HCT116 (cell line): ENCODE results near the gene MTMR1.

Experiments used
- CEBPB ChIP-seq: IDR thresholded peaks from 2 replicates; pipeline ENCODE4 v1.6.1; 2012; ENCODE audit warnings: low read depth
- CTCF ChIP-seq, 3 experiments: fragments of 200-600 bp in 1 of 3; sonication (generic) in 1 of 3; IDR thresholded peaks in 2 of 3; conservative IDR thresholded peaks in 1 of 3; 2 replicates each; pipeline ENCODE4 v1.5.1; 2012 to 2017; ENCODE audit warnings: low read depth in 2 of 3, low read length in 2 of 3, antibody characterized with exemption in 1 of 3, borderline replicate concordance in 1 of 3, control low read depth in 1 of 3, mild to moderate bottlenecking in 1 of 3, mixed read lengths in 1 of 3, mixed run types in 1 of 3, moderate library complexity in 1 of 3; ENCODE audit not compliant: insufficient read depth in 1 of 3
- EZH2 ChIP-seq: fragments of 200-600 bp; sonication (generic); IDR thresholded peaks from 2 replicates; pipeline ENCODE4 v1.6.1; 2017; ENCODE audit warnings: antibody characterized with exemption, mixed run types
- POLR2A ChIP-seq: IDR thresholded peaks from 2 replicates; pipeline ENCODE4 v1.7.0; 2011; ENCODE audit warnings: borderline replicate concordance; ENCODE audit not compliant: insufficient read depth, insufficient read length; ENCODE audit errors: extremely low read depth
- POLR2AphosphoS5 ChIP-seq: IDR thresholded peaks from 2 replicates; pipeline ENCODE4 v1.6.1; 2011; ENCODE audit warnings: mild to moderate bottlenecking, low read depth, low read length, moderate library complexity
- SRF ChIP-seq: IDR thresholded peaks from 2 replicates; pipeline ENCODE4 v1.6.1; 2012; ENCODE audit warnings: low read depth
- YY1 ChIP-seq: IDR thresholded peaks from 2 replicates; pipeline ENCODE4 v1.6.1; 2011; ENCODE audit warnings: low read length, low read depth, moderate library complexity, mild to moderate bottlenecking; ENCODE audit not compliant: insufficient replicate concordance; ENCODE audit errors: extremely low read depth
- ZFX ChIP-seq: fragments of 450-650 bp; IDR thresholded peaks from 2 replicates; pipeline ENCODE4 v1.6.1; 2017

- TF ChIP-seq POLR2AphosphoS5 (no peak), CEBPB (no peak), SRF (no peak), YY1 (no peak), ZFX (no peak), POLR2A (no peak), CTCF (IDR thresholded peaks at IDR 0.05 in 2 of 3, conservative IDR thresholded peaks at IDR 0.05 in 1 of 3; ENCODE audit: borderline replicate concordance in 1 of 3, insufficient read depth in 1 of 3, low read depth in 2 of 3, low read length in 2 of 3) (no peak), EZH2 (no peak)
Measured at GRCh38 chrX:150648296-150648940, 44.8 kb upstream of the MTMR1 start.
